Measurements from ENCODE around the gene MTFR1L. TPM values are rescaled to one million over a fixed set of nuclear protein-coding genes. Genes with fewer than 3 reads are reported as not detected.

Gene MTFR1L
- polyA plus RNA-seq, 1 donor from 2014 or later = 115 TPM

GRCh38 chr1:25774206-25774803 is 45.4 kb upstream of the MTFR1L start:
- TF ChIP-seq CTCF (IDR thresholded peaks at IDR 0.05; ENCODE audit: poor library complexity, severe bottlenecking) = no peak
- TF ChIP-seq RAD21 (conservative IDR thresholded peaks at IDR 0.05) = no peak
- no peak for TF ChIP-seq POLR2AphosphoS5 (IDR thresholded peaks at IDR 0.05)
- no peak for TF ChIP-seq SMC3 (conservative IDR thresholded peaks at IDR 0.05; ENCODE audit: poor library complexity)
- TF ChIP-seq EP300 (conservative IDR thresholded peaks at IDR 0.05; ENCODE audit: poor library complexity, severe bottlenecking) = no peak
- no peak for TF ChIP-seq EZH2 (IDR thresholded peaks at IDR 0.05; ENCODE audit: borderline replicate concordance, insufficient read depth, low read length, poor library complexity, severe bottlenecking)
- TF ChIP-seq TAF1 (IDR thresholded peaks at IDR 0.05; ENCODE audit: low read depth) = no peak
- TF ChIP-seq REST (IDR thresholded peaks at IDR 0.05; ENCODE audit: borderline replicate concordance) = no peak
- no peak for TF ChIP-seq MXI1 (conservative IDR thresholded peaks at IDR 0.05; ENCODE audit: poor library complexity, severe bottlenecking)
- Histone ChIP-seq H4K20me1 (ENCODE audit: insufficient read depth) (no peaks in the 10 kb centered on the region), H3K79me2 (replicated peaks; ENCODE audit: insufficient read depth, low read length) (no peaks in the 10 kb centered on the region), H3K4me2 (ENCODE audit: low read length) (no peak overlapping the region), H3K27me3 (ENCODE audit: insufficient read depth, low read depth, low read length) (no peaks in the 10 kb centered on the region), H3K36me3 (ENCODE audit: insufficient read depth, low read length) (no peaks in the 10 kb centered on the region), H3K9me2 (ENCODE audit: insufficient read depth, low read length) (no peaks in the 10 kb centered on the region), H2AFZ (ENCODE audit: low read depth, low read length) (no peak overlapping the region), H3K9me3 (ENCODE audit: low read length) (no peaks in the 10 kb centered on the region), H3K27ac (ENCODE audit: low read length) (no peak overlapping the region), H3F3A (ENCODE audit: insufficient read depth, low read length, poor library complexity, severe bottlenecking) (no peaks in the 10 kb centered on the region), H3K4me3 (ENCODE audit: low read length) (no peak overlapping the region), H3K9ac (ENCODE audit: low read length) (no peak overlapping the region)

- Histone ChIP-seq H3K27ac (ENCODE audit: low read length) (no peak overlapping the region), H3K9me3 (ENCODE audit: low read length) (no peaks in the 10 kb centered on the region), H3K4me3 (ENCODE audit: low read length) (no peak overlapping the region), H3K4me2 (ENCODE audit: low read length) (no peak overlapping the region), H3K36me3 (ENCODE audit: insufficient read depth, low read length) (no peaks in the 10 kb centered on the region), H3K27me3 (ENCODE audit: insufficient read depth, low read depth, low read length) (no peaks in the 10 kb centered on the region), H3F3A (ENCODE audit: insufficient read depth, low read length, poor library complexity, severe bottlenecking) (no peaks in the 10 kb centered on the region), H2AFZ (ENCODE audit: low read depth, low read length) (no peak overlapping the region), H4K20me1 (ENCODE audit: insufficient read depth) (no peaks in the 10 kb centered on the region), H3K79me2 (replicated peaks; ENCODE audit: insufficient read depth, low read length) (no peaks in the 10 kb centered on the region), H3K9me2 (ENCODE audit: insufficient read depth, low read length) (no peaks in the 10 kb centered on the region), H3K9ac (ENCODE audit: low read length) (no peak overlapping the region)
- no peak for TF ChIP-seq TAF1 (IDR thresholded peaks at IDR 0.05; ENCODE audit: low read depth)
- no peak for TF ChIP-seq SMC3 (conservative IDR thresholded peaks at IDR 0.05; ENCODE audit: poor library complexity)
- TF ChIP-seq REST (IDR thresholded peaks at IDR 0.05; ENCODE audit: borderline replicate concordance) = no peak
- TF ChIP-seq MXI1 (conservative IDR thresholded peaks at IDR 0.05; ENCODE audit: poor library complexity, severe bottlenecking) = no peak
- TF ChIP-seq EP300 (conservative IDR thresholded peaks at IDR 0.05; ENCODE audit: poor library complexity, severe bottlenecking) = no peak
- no peak for TF ChIP-seq RAD21 (conservative IDR thresholded peaks at IDR 0.05)
- no peak for TF ChIP-seq POLR2AphosphoS5 (IDR thresholded peaks at IDR 0.05)
- TF ChIP-seq CTCF (IDR thresholded peaks at IDR 0.05; ENCODE audit: poor library complexity, severe bottlenecking) = no peak
- no peak for TF ChIP-seq EZH2 (IDR thresholded peaks at IDR 0.05; ENCODE audit: borderline replicate concordance, insufficient read depth, low read length, poor library complexity, severe bottlenecking)
These were observed 44.6 kb upstream of the MTFR1L start for GRCh38 chr1:25774921-25775771.

All from neural cell (in vitro differentiated cells).